Measurements from ENCODE around the gene MYOD1. TPM values are rescaled to one million over a fixed set of nuclear protein-coding genes. Genes with fewer than 3 reads are reported as not detected.

MYOD1 gene
- total RNA-seq, 2 donors from 2014 or later, result not detected

DNA sequence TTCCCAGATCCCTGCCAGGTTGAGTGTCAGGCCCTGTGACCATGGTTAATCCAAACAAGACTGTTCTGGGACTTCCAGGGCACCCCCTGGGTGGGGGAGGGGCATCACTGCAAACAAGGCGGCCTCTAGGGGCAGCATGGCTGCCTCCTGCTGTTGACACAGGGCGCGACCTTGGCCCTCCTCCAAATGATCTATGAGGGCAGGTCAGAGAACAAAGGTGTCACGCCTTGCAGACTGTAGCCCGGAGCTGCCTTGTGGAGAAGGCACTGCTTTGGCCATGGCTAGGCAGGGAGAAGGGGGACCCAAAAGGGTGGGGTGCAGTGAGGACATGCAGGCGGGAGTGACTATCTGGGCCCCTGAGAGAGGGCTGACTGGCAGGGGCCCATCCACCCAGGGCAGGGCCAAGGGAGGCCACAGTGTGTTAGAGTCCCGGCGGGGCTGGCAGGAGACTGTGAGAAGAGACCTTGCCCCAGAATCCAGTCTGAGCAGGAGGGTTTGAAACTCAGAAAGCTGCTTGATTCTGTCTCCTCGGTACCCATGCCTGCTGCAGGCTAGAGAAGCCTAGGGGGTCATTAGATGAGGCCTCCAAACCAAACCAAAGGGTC is 50.8 kb downstream of the MYOD1 start:
- H3K4me3 ChIP-seq, result no peak overlapping the region
- ATAC-seq, result no peak

DNA sequence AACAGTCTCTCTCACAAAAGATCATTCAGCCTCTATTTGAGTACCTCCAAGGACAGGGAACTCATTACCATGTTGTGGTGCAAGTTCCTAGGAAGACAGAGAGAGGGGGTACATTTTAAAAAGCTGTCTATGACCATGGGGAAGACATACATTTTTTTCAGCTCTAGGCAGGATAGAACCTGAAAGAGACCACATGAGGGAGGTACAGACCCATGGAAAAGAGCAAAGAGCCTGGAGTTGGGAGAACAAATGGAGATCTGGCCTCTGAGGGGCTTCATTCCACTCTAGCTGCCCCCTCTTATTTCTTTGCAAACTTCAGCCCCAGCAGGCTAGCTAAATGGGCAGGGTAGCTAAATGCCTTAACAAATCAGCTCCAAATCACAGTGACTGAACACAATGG is 51.5 kb downstream of the MYOD1 start:
- no peaks in the 10 kb centered on the region for H3K36me3 ChIP-seq (replicated peaks in 1 of 2; ENCODE audit: insufficient read depth in 1 of 2, low read depth in 2 of 2)
- intact Hi-C loops (cut with DNase I), result no loop called here
- no peak for ATAC-seq

More for the DNA sequence above, 50.8 kb downstream of the MYOD1 start:
- H3K27me3 ChIP-seq, result no peaks in the 10 kb centered on the region
- TF ChIP-seq, protein P1, sequence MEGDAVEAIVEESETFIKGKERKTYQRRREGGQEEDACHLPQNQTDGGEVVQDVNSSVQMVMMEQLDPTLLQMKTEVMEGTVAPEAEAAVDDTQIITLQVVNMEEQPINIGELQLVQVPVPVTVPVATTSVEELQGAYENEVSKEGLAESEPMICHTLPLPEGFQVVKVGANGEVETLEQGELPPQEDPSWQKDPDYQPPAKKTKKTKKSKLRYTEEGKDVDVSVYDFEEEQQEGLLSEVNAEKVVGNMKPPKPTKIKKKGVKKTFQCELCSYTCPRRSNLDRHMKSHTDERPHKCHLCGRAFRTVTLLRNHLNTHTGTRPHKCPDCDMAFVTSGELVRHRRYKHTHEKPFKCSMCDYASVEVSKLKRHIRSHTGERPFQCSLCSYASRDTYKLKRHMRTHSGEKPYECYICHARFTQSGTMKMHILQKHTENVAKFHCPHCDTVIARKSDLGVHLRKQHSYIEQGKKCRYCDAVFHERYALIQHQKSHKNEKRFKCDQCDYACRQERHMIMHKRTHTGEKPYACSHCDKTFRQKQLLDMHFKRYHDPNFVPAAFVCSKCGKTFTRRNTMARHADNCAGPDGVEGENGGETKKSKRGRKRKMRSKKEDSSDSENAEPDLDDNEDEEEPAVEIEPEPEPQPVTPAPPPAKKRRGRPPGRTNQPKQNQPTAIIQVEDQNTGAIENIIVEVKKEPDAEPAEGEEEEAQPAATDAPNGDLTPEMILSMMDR (IDR thresholded peaks at IDR 0.05), result peak in 2 of 7 experiments; percentile 13 to 27
- no peak for TF ChIP-seq POLR2A (IDR thresholded peaks at IDR 0.05)
- peak; percentile 42 to 68 (median 62) for DNase-seq
- 51 to 54% methylated on average over 6 to 9 of the region's 9 CpGs for WGBS, 2 donors
- intact Hi-C loops (cut with DNase I), result no loop called here
- no peaks in the 10 kb centered on the region for H3K36me3 ChIP-seq (replicated peaks in 1 of 2; ENCODE audit: insufficient read depth in 1 of 2, low read depth in 2 of 2)
- no peak overlapping the region for H3K27ac ChIP-seq
- no peaks in the 10 kb centered on the region for H3K9me3 ChIP-seq
- peaks cover 5% of the 10 kb centered on the region for H3K4me1 ChIP-seq

DNA sequence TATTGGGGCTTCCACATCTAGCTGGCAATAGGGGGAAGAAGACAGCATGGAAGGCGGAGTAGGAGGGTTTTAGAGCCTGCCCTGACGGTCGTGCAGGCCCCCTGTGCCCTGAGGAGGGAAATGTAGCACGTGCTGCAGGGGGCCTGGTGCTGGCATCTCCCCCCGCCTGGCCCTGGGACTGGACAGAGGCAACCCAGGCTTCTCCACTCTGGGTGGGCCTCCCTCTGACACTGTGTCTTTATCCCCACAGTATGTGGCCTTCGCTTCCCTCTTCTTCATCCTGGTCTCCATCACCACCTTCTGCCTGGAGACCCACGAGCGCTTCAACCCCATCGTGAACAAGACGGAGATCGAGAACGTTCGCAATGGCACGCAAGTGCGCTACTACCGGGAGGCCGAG is 52.0 kb downstream of the MYOD1 start:
- Histone ChIP-seq H3K27ac (no peak overlapping the region), H3K4me1 (peaks cover 5% of the 10 kb centered on the region), H3K27me3 (no peaks in the 10 kb centered on the region), H3K36me3 (replicated peaks in 1 of 2; ENCODE audit: insufficient read depth in 1 of 2, low read depth in 2 of 2) (no peaks in the 10 kb centered on the region), H3K4me3 (no peak overlapping the region), H3K9me3 (no peaks in the 10 kb centered on the region)
- 93% methylated on average over 17 of the region's 17 CpGs for WGBS, 2 donors
- ATAC-seq (no peak), DNase-seq (no peak)
- intact Hi-C loops (cut with DNase I), result no loop called here
- TF ChIP-seq POLR2A (IDR thresholded peaks at IDR 0.05), result no peak
- TF ChIP-seq, protein P1 (IDR thresholded peaks at IDR 0.05), result no peak

More for the DNA sequence above, 51.5 kb downstream of the MYOD1 start:
- Histone ChIP-seq H3K4me3 (no peak overlapping the region), H3K4me1 (peaks cover 5% of the 10 kb centered on the region), H3K27ac (no peak overlapping the region), H3K9me3 (no peaks in the 10 kb centered on the region), H3K27me3 (no peaks in the 10 kb centered on the region)
- TF ChIP-seq, protein P1 (IDR thresholded peaks at IDR 0.05), result no peak
- no peak for TF ChIP-seq POLR2A (IDR thresholded peaks at IDR 0.05)
- DNase-seq, result no peak

Other genes with a start within 250 kb of the MYOD1 start
- 10 to 100 TPM; 42.5 to 87.0 TPM for gene ABCC8, start 242.7 kb upstream of the MYOD1 start, total RNA-seq
- 10 to 100 TPM; 12.7 to 20.8 TPM for gene USH1C, start 175.2 kb upstream of the MYOD1 start, total RNA-seq
- gene OTOG, start 172.3 kb upstream of the MYOD1 start, total RNA-seq, result not detected
- under 1 TPM in 1 of 2 donors, not detected in 1; 0.26 TPM for gene KCNC1, start 15.2 kb downstream of the MYOD1 start, total RNA-seq